HepG2 (cell line): Measurements from ENCODE around the gene CEBPE. TPM values are rescaled to one million over a fixed set of nuclear protein-coding genes. Genes with fewer than 3 reads are reported as not detected.

Source experiments
- FOXK2 ChIP-seq: fragments of 450-650 bp; IDR thresholded peaks from 2 replicates; pipeline ENCODE4 v1.6.1; 2016
- FOXP4 ChIP-seq: sonication (generic); formaldehyde crosslinking; IDR thresholded peaks from 2 replicates; pipeline ENCODE4 v1.4.0; 2020; ENCODE audit warnings: missing genetic modification reagents
- KLF12 ChIP-seq: sonication (generic); formaldehyde crosslinking; IDR thresholded peaks from 2 replicates; pipeline ENCODE4 v1.4.0; 2020; ENCODE audit warnings: missing genetic modification reagents, borderline replicate concordance
- MAFF ChIP-seq: IDR thresholded peaks from 2 replicates; pipeline ENCODE4 v1.6.1; 2011; ENCODE audit warnings: low read depth, low read length, improper control_type of control experiment
- MTA1 ChIP-seq: sonication (generic); formaldehyde crosslinking; IDR thresholded peaks from 2 replicates; pipeline ENCODE4 v1.4.0; 2020; ENCODE audit warnings: missing genetic modification reagents, mild to moderate bottlenecking, borderline replicate concordance
- MTF1 ChIP-seq: sonication (generic); formaldehyde crosslinking; IDR thresholded peaks from 2 replicates; pipeline ENCODE4 v1.5.0; 2020; ENCODE audit warnings: missing genetic modification reagents
- NR2F6 ChIP-seq, 2 experiments: IDR thresholded peaks; 2 replicates each; pipeline ENCODE4 v1.6.1; 2016; ENCODE audit warnings: antibody characterized with exemption in 1 of 2, mild to moderate bottlenecking in 1 of 2
- POGZ ChIP-seq: sonication (generic); formaldehyde crosslinking; IDR thresholded peaks from 2 replicates; pipeline ENCODE4 v1.4.0; 2020; ENCODE audit warnings: mild to moderate bottlenecking, missing genetic modification reagents
- REL ChIP-seq: sonication (generic); formaldehyde crosslinking; conservative IDR thresholded peaks from 2 replicates; pipeline ENCODE4 v1.8.0; 2022; ENCODE audit warnings: mild to moderate bottlenecking, missing genetic modification reagents, moderate library complexity
- SNRNP70 ChIP-seq: fragments of 200-400 bp; formaldehyde crosslinking; IDR thresholded peaks from 2 replicates; pipeline ENCODE4 v1.6.1; 2017; ENCODE audit warnings: mild to moderate bottlenecking, low read depth, low read length, moderate library complexity
- SOX6 ChIP-seq, 2 experiments: fragments of 450-650 bp in 1 of 2; sonication (generic) in 1 of 2; formaldehyde crosslinking in 1 of 2; IDR thresholded peaks; 2 replicates each; pipeline versions ENCODE4 v1.4.0 to v1.6.1; 2017 to 2020; ENCODE audit warnings: antibody characterized with exemption in 1 of 2, mild to moderate bottlenecking in 1 of 2, missing genetic modification reagents in 1 of 2
- TBL1XR1 ChIP-seq: fragments of 150-350 bp; IDR thresholded peaks from 2 replicates; pipeline ENCODE4 v1.6.1; 2014; ENCODE audit warnings: borderline replicate concordance, low read length; ENCODE audit not compliant: partially characterized antibody
- THYN1 ChIP-seq: sonication (generic); formaldehyde crosslinking; IDR thresholded peaks from 2 replicates; pipeline ENCODE4 v1.8.1; 2023; ENCODE audit warnings: low read depth, mild to moderate bottlenecking, moderate library complexity, missing genetic modification reagents, borderline replicate concordance
- TOPORS ChIP-seq: sonication (generic); formaldehyde crosslinking; IDR thresholded peaks from 2 replicates; pipeline ENCODE4 v1.8.0; 2023; ENCODE audit warnings: mild to moderate bottlenecking, missing genetic modification reagents
- ZNF17 ChIP-seq: sonication (generic); formaldehyde crosslinking; IDR thresholded peaks from 2 replicates; pipeline ENCODE4 v1.5.0; 2020; ENCODE audit warnings: mild to moderate bottlenecking, missing genetic modification reagents
- ZNF275 ChIP-seq: sonication (generic); formaldehyde crosslinking; IDR thresholded peaks from 2 replicates; pipeline ENCODE4 v1.8.0; 2022; ENCODE audit warnings: missing genetic modification reagents, mild to moderate bottlenecking, inconsistent platforms, borderline replicate concordance
- ZNF335 ChIP-seq: sonication (generic); formaldehyde crosslinking; IDR thresholded peaks from 2 replicates; pipeline ENCODE4 v1.4.0; 2020; ENCODE audit warnings: missing genetic modification reagents
- ZNF674 ChIP-seq: sonication (generic); formaldehyde crosslinking; IDR thresholded peaks from 2 replicates; pipeline ENCODE4 v1.5.0; 2020; ENCODE audit warnings: low read depth, mild to moderate bottlenecking, missing genetic modification reagents
- ZNF883 ChIP-seq: sonication (generic); formaldehyde crosslinking; IDR thresholded peaks from 2 replicates; pipeline ENCODE4 v1.5.1; 2020; ENCODE audit warnings: mild to moderate bottlenecking, missing genetic modification reagents; ENCODE audit errors: not compliant biosample characterization
- polyA plus RNA-seq, 8 experiments: library from polyadenylated mRNA; depleted of rRNA in 3 of 8; stranded (reverse) in 7 of 8; unstranded in 1 of 8; fragments of >200 nt; fragmentation: Illumina TruSeq in 4 of 8; extraction: Trizol in 4 of 8; gene quantifications; 2 replicates each; pipeline versions ENCODE4 v1.2.1 to v1.2.3, GENCODE V29; 2011 to 2016; ENCODE audit warnings: low read depth in 4 of 8, missing spikeins in 1 of 8, mixed read lengths in 1 of 8; ENCODE audit not compliant: insufficient read depth in 1 of 8
- total RNA-seq, 5 experiments: library from RNA; depleted of rRNA; stranded (reverse); fragments of >200 nt; fragmentation: Illumina TruSeq; extraction: Trizol; gene quantifications; 2 replicates each; pipeline ENCODE4 v1.2.3, GENCODE V29; 2016; ENCODE audit warnings: low read depth in 1 of 5
- TF ChIP-seq, protein P1 (sequence below): sonication (generic); formaldehyde crosslinking; IDR thresholded peaks from 2 replicates; pipeline ENCODE4 v1.4.0; 2020; ENCODE audit warnings: missing genetic modification reagents, borderline replicate concordance

CEBPE gene
- total and polyA plus RNA-seq, 2 of the 13 experiments (the other 11 are each of a cell fraction or from before 2014, with no cell fraction given), result 0.09 to 0.11 TPM

DNA sequence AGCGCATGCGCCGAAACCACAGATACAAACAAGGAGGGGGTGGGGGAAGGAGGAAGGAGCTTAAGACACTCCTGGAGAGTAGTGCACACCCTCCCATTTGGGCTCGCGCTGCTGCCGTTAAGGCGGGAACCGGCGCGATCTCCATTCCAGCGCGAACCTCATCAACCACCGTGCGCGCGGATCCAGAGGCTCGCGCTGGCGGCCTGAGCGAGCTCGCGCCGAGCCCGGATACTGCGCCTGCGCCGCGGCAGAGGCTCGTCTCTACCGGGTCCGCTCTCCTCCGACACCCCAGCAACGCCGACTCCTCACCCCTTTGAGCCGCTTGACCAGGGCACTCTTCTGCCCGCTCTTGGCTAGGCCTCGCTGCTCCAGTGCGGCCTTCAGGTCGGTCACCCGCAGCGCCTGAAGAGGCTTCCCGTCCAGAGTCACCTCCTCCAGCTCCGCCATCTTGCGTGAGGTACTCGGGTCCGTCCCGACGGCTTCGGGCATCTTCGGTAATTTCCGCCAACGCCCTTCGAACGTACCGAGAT, 24.3 kb downstream of the CEBPE start, which contains the start of gene ACIN1 (continued):
- no peak for TF ChIP-seq SNRNP70
- TF ChIP-seq ZNF275, result peak; percentile 99
- TF ChIP-seq NR2F6 (IDR thresholded peaks at IDR 0.05), result no peak
- peak; percentile 51 for TF ChIP-seq NR2F6 (CRISPR knock-in tag; IDR thresholded peaks at IDR 0.05)
- 0 out of 2 replicates have a peak, but pooled peaks have one; percentile 70 for TF ChIP-seq ZNF674 (CRISPR knock-in tag)
- peak; percentile 76; the same call in 1 of the 2 replicates for TF ChIP-seq POGZ (CRISPR knock-in tag)
- TF ChIP-seq MAFF, result no peak
- TF ChIP-seq KLF12 (CRISPR knock-in tag), result peak; percentile 64
- TF ChIP-seq, protein P1, sequence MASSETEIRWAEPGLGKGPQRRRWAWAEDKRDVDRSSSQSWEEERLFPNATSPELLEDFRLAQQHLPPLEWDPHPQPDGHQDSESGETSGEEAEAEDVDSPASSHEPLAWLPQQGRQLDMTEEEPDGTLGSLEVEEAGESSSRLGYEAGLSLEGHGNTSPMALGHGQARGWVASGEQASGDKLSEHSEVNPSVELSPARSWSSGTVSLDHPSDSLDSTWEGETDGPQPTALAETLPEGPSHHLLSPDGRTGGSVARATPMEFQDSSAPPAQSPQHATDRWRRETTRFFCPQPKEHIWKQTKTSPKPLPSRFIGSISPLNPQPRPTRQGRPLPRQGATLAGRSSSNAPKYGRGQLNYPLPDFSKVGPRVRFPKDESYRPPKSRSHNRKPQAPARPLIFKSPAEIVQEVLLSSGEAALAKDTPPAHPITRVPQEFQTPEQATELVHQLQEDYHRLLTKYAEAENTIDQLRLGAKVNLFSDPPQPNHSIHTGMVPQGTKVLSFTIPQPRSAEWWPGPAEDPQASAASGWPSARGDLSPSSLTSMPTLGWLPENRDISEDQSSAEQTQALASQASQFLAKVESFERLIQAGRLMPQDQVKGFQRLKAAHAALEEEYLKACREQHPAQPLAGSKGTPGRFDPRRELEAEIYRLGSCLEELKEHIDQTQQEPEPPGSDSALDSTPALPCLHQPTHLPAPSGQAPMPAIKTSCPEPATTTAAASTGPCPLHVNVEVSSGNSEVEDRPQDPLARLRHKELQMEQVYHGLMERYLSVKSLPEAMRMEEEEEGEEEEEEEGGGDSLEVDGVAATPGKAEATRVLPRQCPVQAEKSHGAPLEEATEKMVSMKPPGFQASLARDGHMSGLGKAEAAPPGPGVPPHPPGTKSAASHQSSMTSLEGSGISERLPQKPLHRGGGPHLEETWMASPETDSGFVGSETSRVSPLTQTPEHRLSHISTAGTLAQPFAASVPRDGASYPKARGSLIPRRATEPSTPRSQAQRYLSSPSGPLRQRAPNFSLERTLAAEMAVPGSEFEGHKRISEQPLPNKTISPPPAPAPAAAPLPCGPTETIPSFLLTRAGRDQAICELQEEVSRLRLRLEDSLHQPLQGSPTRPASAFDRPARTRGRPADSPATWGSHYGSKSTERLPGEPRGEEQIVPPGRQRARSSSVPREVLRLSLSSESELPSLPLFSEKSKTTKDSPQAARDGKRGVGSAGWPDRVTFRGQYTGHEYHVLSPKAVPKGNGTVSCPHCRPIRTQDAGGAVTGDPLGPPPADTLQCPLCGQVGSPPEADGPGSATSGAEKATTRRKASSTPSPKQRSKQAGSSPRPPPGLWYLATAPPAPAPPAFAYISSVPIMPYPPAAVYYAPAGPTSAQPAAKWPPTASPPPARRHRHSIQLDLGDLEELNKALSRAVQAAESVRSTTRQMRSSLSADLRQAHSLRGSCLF (CRISPR knock-in tag), result peak; percentile 85; the same call in 1 of the 2 replicates
- TF ChIP-seq TBL1XR1, result no peak
- TF ChIP-seq FOXP4 (CRISPR knock-in tag), result peak; percentile 69
- TF ChIP-seq TOPORS, result peak; percentile 99
- TF ChIP-seq ZNF883 (CRISPR knock-in tag), result peak; percentile 99
- TF ChIP-seq FOXK2, result no peak
- TF ChIP-seq ZNF17, result no peak
- peak; percentile 94; the same call in 1 of the 2 replicates for TF ChIP-seq THYN1 (CRISPR knock-in tag)
- TF ChIP-seq MTF1 (CRISPR knock-in tag), result no peak
- peak; percentile 67; the same call in 1 of the 2 replicates for TF ChIP-seq ZNF335 (CRISPR knock-in tag)
- TF ChIP-seq REL, result no peak
- no peak for TF ChIP-seq SOX6 (IDR thresholded peaks at IDR 0.05)
- peak; percentile 87 for TF ChIP-seq SOX6 (CRISPR knock-in tag; IDR thresholded peaks at IDR 0.05)
- peak; percentile 99 for TF ChIP-seq MTA1 (CRISPR knock-in tag)
